ENCODE measurements around the gene BAHCC1.

DNA sequence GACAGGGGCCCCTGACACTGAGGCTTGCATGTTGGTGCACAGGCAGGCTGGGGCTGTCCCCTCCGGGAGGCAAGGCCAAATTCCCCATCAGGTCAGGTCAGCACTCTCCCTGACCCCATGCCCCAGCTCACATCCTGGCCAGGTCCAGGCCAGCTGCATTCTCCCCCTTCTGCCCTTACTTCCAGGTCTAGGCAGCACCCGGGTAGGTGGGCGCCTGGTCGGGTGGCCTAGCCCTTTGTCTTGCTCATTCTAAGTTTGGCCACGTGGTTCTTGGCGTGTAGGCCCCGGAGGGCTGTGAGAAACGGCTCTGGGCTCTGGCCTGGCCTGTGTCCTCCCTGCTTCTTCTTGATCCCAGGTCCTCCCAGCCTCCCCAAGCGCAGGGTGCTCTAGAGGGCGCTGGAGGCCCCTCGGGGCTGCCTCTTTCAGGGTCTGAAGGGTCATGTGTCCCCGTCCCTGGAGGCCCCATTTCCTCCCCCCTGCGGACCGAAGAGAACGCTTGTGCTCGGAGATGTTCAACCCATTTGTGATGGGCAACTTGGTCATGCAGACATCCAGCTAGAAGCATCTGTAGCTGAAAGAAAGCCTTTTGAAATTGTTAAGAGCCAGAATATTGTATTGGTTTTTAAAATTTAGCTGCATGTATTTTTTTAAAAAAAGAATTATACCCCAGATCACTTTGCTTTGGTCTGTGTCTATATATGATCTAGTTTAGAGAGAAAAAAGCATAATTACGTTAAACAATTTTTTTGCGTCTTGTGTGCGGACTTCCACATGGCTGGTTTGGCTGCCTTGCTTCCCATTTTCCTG is 6.7 kb downstream of the BAHCC1 start:
- TF ChIP-seq CREM (CRISPR knock-in tag; IDR thresholded peaks at IDR 0.05): no peak
- TF ChIP-seq, protein P1, sequence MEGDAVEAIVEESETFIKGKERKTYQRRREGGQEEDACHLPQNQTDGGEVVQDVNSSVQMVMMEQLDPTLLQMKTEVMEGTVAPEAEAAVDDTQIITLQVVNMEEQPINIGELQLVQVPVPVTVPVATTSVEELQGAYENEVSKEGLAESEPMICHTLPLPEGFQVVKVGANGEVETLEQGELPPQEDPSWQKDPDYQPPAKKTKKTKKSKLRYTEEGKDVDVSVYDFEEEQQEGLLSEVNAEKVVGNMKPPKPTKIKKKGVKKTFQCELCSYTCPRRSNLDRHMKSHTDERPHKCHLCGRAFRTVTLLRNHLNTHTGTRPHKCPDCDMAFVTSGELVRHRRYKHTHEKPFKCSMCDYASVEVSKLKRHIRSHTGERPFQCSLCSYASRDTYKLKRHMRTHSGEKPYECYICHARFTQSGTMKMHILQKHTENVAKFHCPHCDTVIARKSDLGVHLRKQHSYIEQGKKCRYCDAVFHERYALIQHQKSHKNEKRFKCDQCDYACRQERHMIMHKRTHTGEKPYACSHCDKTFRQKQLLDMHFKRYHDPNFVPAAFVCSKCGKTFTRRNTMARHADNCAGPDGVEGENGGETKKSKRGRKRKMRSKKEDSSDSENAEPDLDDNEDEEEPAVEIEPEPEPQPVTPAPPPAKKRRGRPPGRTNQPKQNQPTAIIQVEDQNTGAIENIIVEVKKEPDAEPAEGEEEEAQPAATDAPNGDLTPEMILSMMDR (IDR thresholded peaks at IDR 0.05): no peak
- TF ChIP-seq, protein P2, sequence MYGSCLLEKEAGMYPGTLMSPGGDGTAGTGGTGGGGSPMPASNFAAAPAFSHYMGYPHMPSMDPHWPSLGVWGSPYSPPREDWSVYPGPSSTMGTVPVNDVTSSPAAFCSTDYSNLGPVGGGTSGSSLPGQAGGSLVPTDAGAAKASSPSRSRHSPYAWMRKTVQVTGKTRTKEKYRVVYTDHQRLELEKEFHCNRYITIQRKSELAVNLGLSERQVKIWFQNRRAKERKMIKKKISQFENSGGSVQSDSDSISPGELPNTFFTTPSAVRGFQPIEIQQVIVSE (CRISPR knock-in tag; IDR thresholded peaks at IDR 0.05; ENCODE audit: borderline replicate concordance): no peak
- TF ChIP-seq, protein P3, sequence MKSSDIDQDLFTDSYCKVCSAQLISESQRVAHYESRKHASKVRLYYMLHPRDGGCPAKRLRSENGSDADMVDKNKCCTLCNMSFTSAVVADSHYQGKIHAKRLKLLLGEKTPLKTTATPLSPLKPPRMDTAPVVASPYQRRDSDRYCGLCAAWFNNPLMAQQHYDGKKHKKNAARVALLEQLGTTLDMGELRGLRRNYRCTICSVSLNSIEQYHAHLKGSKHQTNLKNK (CRISPR knock-in tag; IDR thresholded peaks at IDR 0.05): no peak
- no peak for TF ChIP-seq MXD4 (CRISPR knock-in tag; IDR thresholded peaks at IDR 0.05; ENCODE audit: borderline replicate concordance)
